Measurements from ENCODE around the gene TNFRSF1B.

TNFRSF1B gene

GRCh38 chr1:12161324-12161661 lies 5.5 kb upstream of the TNFRSF1B start:
- Histone ChIP-seq H3K9ac (ENCODE audit: insufficient read length) (no peak overlapping the region), H3K9me3 (ENCODE audit: low read depth, low read length) (no peaks in the 10 kb centered on the region), H3K27ac (no peak overlapping the region), H3K4me3 (no peak overlapping the region), H3K36me3 (ENCODE audit: insufficient read depth, low read length) (no peaks in the 10 kb centered on the region)
- TF ChIP-seq EZH2 (IDR thresholded peaks at IDR 0.05) (no peak), POLR2AphosphoS5 (IDR thresholded peaks at IDR 0.05; ENCODE audit: borderline replicate concordance, low read depth, low read length) (no peak), FOXP2 (optimal IDR thresholded peaks at IDR 0.05; ENCODE audit: control extremely low read depth, extremely low read length, insufficient read depth) (no peak)
- DNase-seq (ENCODE audit: low read depth, low spot score), result no peak

- no peak overlapping the region for H3K9ac ChIP-seq (ENCODE audit: insufficient read length)
- no peak for TF ChIP-seq FOXP2 (optimal IDR thresholded peaks at IDR 0.05; ENCODE audit: control extremely low read depth, extremely low read length, insufficient read depth)
- no peak for TF ChIP-seq POLR2AphosphoS5 (IDR thresholded peaks at IDR 0.05; ENCODE audit: borderline replicate concordance, low read depth, low read length)
- no peak for TF ChIP-seq EZH2 (IDR thresholded peaks at IDR 0.05)
- no peak overlapping the region for H3K4me3 ChIP-seq
- no peaks in the 10 kb centered on the region for H3K9me3 ChIP-seq (ENCODE audit: low read depth, low read length)
- no peaks in the 10 kb centered on the region for H3K36me3 ChIP-seq (ENCODE audit: insufficient read depth, low read length)
- no peak for DNase-seq (ENCODE audit: low read depth, low spot score)
- H3K27ac ChIP-seq, result no peak overlapping the region
These were observed 4.9 kb upstream of the TNFRSF1B start for GRCh38 chr1:12161662-12162458.

- H3K9ac ChIP-seq (ENCODE audit: insufficient read length), result no peak overlapping the region
- TF ChIP-seq FOXP2 (optimal IDR thresholded peaks at IDR 0.05; ENCODE audit: control extremely low read depth, extremely low read length, insufficient read depth) (no peak), EZH2 (IDR thresholded peaks at IDR 0.05) (no peak), POLR2AphosphoS5 (IDR thresholded peaks at IDR 0.05; ENCODE audit: borderline replicate concordance, low read depth, low read length) (no peak)
- no peaks in the 10 kb centered on the region for H3K36me3 ChIP-seq (ENCODE audit: insufficient read depth, low read length)
- no peaks in the 10 kb centered on the region for H3K9me3 ChIP-seq (ENCODE audit: low read depth, low read length)
- H3K4me3 ChIP-seq, result no peak overlapping the region
- H3K27ac ChIP-seq, result no peak overlapping the region
- DNase-seq (ENCODE audit: low read depth, low spot score), result no peak
These were observed 4.2 kb upstream of the TNFRSF1B start for GRCh38 chr1:12162459-12163137.

- TF ChIP-seq FOXP2 (optimal IDR thresholded peaks at IDR 0.05; ENCODE audit: control extremely low read depth, extremely low read length, insufficient read depth) (no peak), POLR2AphosphoS5 (IDR thresholded peaks at IDR 0.05; ENCODE audit: borderline replicate concordance, low read depth, low read length) (no peak), EZH2 (IDR thresholded peaks at IDR 0.05) (no peak)
- no peaks in the 10 kb centered on the region for H3K36me3 ChIP-seq (ENCODE audit: insufficient read depth, low read length)
- no peak overlapping the region for H3K9ac ChIP-seq (ENCODE audit: insufficient read length)
- H3K27ac ChIP-seq, result no peak overlapping the region
- no peak overlapping the region for H3K4me3 ChIP-seq
- DNase-seq (ENCODE audit: low read depth, low spot score), result no peak
- H3K9me3 ChIP-seq (ENCODE audit: low read depth, low read length), result no peaks in the 10 kb centered on the region
These were observed 3.6 kb upstream of the TNFRSF1B start for GRCh38 chr1:12163210-12163609.

GRCh38 chr1:12164210-12164609 lies 2.6 kb upstream of the TNFRSF1B start:
- TF ChIP-seq EZH2 (IDR thresholded peaks at IDR 0.05), result no peak
- no peak for TF ChIP-seq POLR2AphosphoS5 (IDR thresholded peaks at IDR 0.05; ENCODE audit: borderline replicate concordance, low read depth, low read length)
- TF ChIP-seq FOXP2 (optimal IDR thresholded peaks at IDR 0.05; ENCODE audit: control extremely low read depth, extremely low read length, insufficient read depth), result no peak
- no peaks in the 10 kb centered on the region for H3K9me3 ChIP-seq (ENCODE audit: low read depth, low read length)
- H3K27ac ChIP-seq, result no peak overlapping the region
- no peak overlapping the region for H3K9ac ChIP-seq (ENCODE audit: insufficient read length)
- DNase-seq (ENCODE audit: low read depth, low spot score), result no peak
- no peak overlapping the region for H3K4me3 ChIP-seq
- H3K36me3 ChIP-seq (ENCODE audit: insufficient read depth, low read length), result no peaks in the 10 kb centered on the region

GRCh38 chr1:12165342-12165741 lies 1.4 kb upstream of the TNFRSF1B start:
- DNase-seq (ENCODE audit: low read depth, low spot score), result no peak
- Histone ChIP-seq H3K36me3 (ENCODE audit: insufficient read depth, low read length) (no peaks in the 10 kb centered on the region), H3K9ac (ENCODE audit: insufficient read length) (no peak overlapping the region), H3K4me3 (no peak overlapping the region), H3K27ac (no peak overlapping the region), H3K9me3 (ENCODE audit: low read depth, low read length) (no peaks in the 10 kb centered on the region)
- no peak for TF ChIP-seq EZH2 (IDR thresholded peaks at IDR 0.05)
- TF ChIP-seq FOXP2 (optimal IDR thresholded peaks at IDR 0.05; ENCODE audit: control extremely low read depth, extremely low read length, insufficient read depth), result no peak
- TF ChIP-seq POLR2AphosphoS5 (IDR thresholded peaks at IDR 0.05; ENCODE audit: borderline replicate concordance, low read depth, low read length), result no peak

GRCh38 chr1:12167493-12168429 lies 970 bp downstream of the TNFRSF1B start:
- DNase-seq (ENCODE audit: low read depth, low spot score), result no peak
- Histone ChIP-seq H3K36me3 (ENCODE audit: insufficient read depth, low read length) (no peaks in the 10 kb centered on the region), H3K9ac (ENCODE audit: insufficient read length) (no peak overlapping the region), H3K4me3 (no peak overlapping the region), H3K27ac (no peak overlapping the region), H3K9me3 (ENCODE audit: low read depth, low read length) (no peaks in the 10 kb centered on the region)
- TF ChIP-seq EZH2 (IDR thresholded peaks at IDR 0.05) (peak; percentile 71), POLR2AphosphoS5 (IDR thresholded peaks at IDR 0.05; ENCODE audit: borderline replicate concordance, low read depth, low read length) (no peak), FOXP2 (optimal IDR thresholded peaks at IDR 0.05; ENCODE audit: control extremely low read depth, extremely low read length, insufficient read depth) (no peak)
